ENCODE results near the gene HPF1. TPM values are rescaled to one million over a fixed set of nuclear protein-coding genes. Genes with fewer than 3 reads are reported as not detected.
"Not testable (repeated sequence)": the region's sequence is repeated elsewhere in the genome, so short reads cannot be mapped to it uniquely, and the experiment has no call there.

The HPF1 gene
- total and polyA plus RNA-seq, 7 donors: 13.2 to 44.7 (median 17.3) TPM

GRCh38 chr4:169774466-169775445 is 17.0 kb upstream of the HPF1 start:
- ATAC-seq (no peak), DNase-seq (peak in 1 of 2 donors; percentile 49)
- Histone ChIP-seq H3K4me1 (peaks cover 4% of the 10 kb centered on the region), H3K36me3 (ENCODE audit: insufficient read depth in 1 of 2, low read depth in 1 of 2) (no peaks in the 10 kb centered on the region), H3K27ac (no peak overlapping the region), H3K27me3 (ENCODE audit: insufficient read depth in 3 of 3, low read length in 2 of 3) (peaks cover 0 to 22% (median 13%) of the 10 kb centered on the region in 3 donors), H3K9me3 (no peaks in the 10 kb centered on the region), H3K4me3 (peak overlapping the region; percentile 38)
- WGBS, 3 donors: 19 to 27% (median 21%) methylated on average over 50 to 58 of the region's 58 CpGs
- intact Hi-C loops (cut with DNase I): loop anchor here in 1 of 2 donors (5.0 kb wide), 1 partner anchor 1067 kb away; no protein-coding TSS in a partner anchor
- no peak for TF ChIP-seq CTCF (IDR thresholded peaks at IDR 0.05)

- no peak for DNase-seq
- TF ChIP-seq CTCF (IDR thresholded peaks at IDR 0.05): no peak
- Histone ChIP-seq H3K4me3 (no peak overlapping the region), H3K27me3 (ENCODE audit: insufficient read depth in 3 of 3, low read length in 2 of 3) (peaks cover 0 to 22% (median 13%) of the 10 kb centered on the region in 3 donors), H3K4me1 (peaks cover 4% of the 10 kb centered on the region), H3K27ac (no peak overlapping the region), H3K9me3 (no peaks in the 10 kb centered on the region), H3K36me3 (ENCODE audit: insufficient read depth in 1 of 2, low read depth in 1 of 2) (no peaks in the 10 kb centered on the region)
- intact Hi-C loops (cut with DNase I): no loop called here
- WGBS, 3 donors: 81 to 83% (median 82%) methylated on average over 7 of the region's 7 CpGs
- ATAC-seq: no peak
Measured at GRCh38 chr4:169773889-169774288, 16.1 kb upstream of the HPF1 start.

GRCh38 chr4:169771556-169772080 is 13.9 kb upstream of the HPF1 start:
- ATAC-seq; DNase-seq; H3K4me1 ChIP-seq; H3K27ac ChIP-seq; H3K9me3 ChIP-seq; H3K36me3 ChIP-seq (ENCODE audit: insufficient read depth in 1 of 2, low read depth in 1 of 2); H3K4me3 ChIP-seq; intact Hi-C loops (cut with DNase I): not testable (repeated sequence)
- peaks cover 0 to 24% (median 10%) of the 10 kb centered on the region in 3 donors for H3K27me3 ChIP-seq (ENCODE audit: insufficient read depth in 3 of 3, low read length in 2 of 3)
- WGBS, 3 donors: 90 to 91% (median 91%) methylated on average over 11 of the region's 11 CpGs

DNA sequence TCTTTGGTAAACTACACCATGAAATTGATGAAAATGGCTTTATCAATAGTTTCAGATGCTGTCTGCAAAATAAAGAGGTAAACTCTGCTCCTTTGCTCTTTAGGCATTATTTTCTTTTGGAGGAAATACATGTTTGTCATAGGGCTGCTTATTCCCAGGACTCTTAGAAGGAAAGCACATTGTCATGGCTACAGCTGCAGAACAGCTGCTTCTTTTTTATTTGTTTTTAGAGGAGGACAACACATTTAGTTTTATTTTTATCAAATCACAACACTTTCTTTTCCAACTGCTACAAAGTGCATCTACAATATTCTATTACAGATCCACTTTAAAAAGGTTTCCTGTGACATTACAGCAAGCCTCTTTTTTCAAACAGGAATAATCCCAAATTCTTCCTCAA is 12.7 kb upstream of the HPF1 start:
- Histone ChIP-seq H3K36me3 (ENCODE audit: insufficient read depth in 1 of 2, low read depth in 1 of 2) (no peaks in the 10 kb centered on the region), H3K9me3 (no peaks in the 10 kb centered on the region), H3K27me3 (ENCODE audit: insufficient read depth in 3 of 3, low read length in 2 of 3) (peaks cover 0 to 15% (median 9%) of the 10 kb centered on the region in 3 donors), H3K4me1 (peaks cover 4% of the 10 kb centered on the region), H3K27ac (no peak overlapping the region), H3K4me3 (no peak overlapping the region)
- ATAC-seq (no peak), DNase-seq (no peak)
- TF ChIP-seq CTCF (IDR thresholded peaks at IDR 0.05): no peak
- intact Hi-C loops (cut with DNase I): no loop called here

GRCh38 chr4:169768385-169768784 is 10.6 kb upstream of the HPF1 start:
- Histone ChIP-seq H3K27ac (no peak overlapping the region), H3K27me3 (ENCODE audit: insufficient read depth in 3 of 3, low read length in 2 of 3) (peaks cover 0 to 2% (median 0%) of the 10 kb centered on the region in 3 donors), H3K9me3 (no peaks in the 10 kb centered on the region), H3K4me3 (no peak overlapping the region), H3K4me1 (no peaks in the 10 kb centered on the region), H3K36me3 (ENCODE audit: insufficient read depth in 1 of 2, low read depth in 1 of 2) (no peaks in the 10 kb centered on the region)
- DNase-seq: no peak
- intact Hi-C loops (cut with DNase I): no loop called here
- 90 to 91% (median 91%) methylated on average over 3 of the region's 3 CpGs for WGBS, 3 donors
- ATAC-seq: no peak
- TF ChIP-seq CTCF (IDR thresholded peaks at IDR 0.05): no peak

All from psoas muscle (tissue), 8 donors.